ENCODE measurements around the gene PLXNA1.

The PLXNA1 gene

GRCh38 chr3:127002195-127003174 is 19.6 kb downstream of the PLXNA1 start:
- peak; percentile 97 for DNase-seq (ENCODE audit: low read depth, low spot score)

GRCh38 chr3:127003175-127003555 is 20.2 kb downstream of the PLXNA1 start:
- DNase-seq (ENCODE audit: low read depth, low spot score): no peak

GRCh38 chr3:127003601-127004280 is 20.8 kb downstream of the PLXNA1 start:
- DNase-seq (ENCODE audit: low read depth, low spot score): no peak

- no peak for DNase-seq (ENCODE audit: low read depth, low spot score)
These were observed 21.9 kb downstream of the PLXNA1 start for GRCh38 chr3:127004641-127005397.

- no peak for DNase-seq (ENCODE audit: low read depth, low spot score)
These were observed 23.1 kb downstream of the PLXNA1 start for GRCh38 chr3:127005864-127006500.

GRCh38 chr3:127006781-127007436 is 24.0 kb downstream of the PLXNA1 start:
- no peak for DNase-seq (ENCODE audit: low read depth, low spot score)

- DNase-seq (ENCODE audit: low read depth, low spot score): peak; percentile 37
These were observed 25.3 kb downstream of the PLXNA1 start for GRCh38 chr3:127008236-127008635.

GRCh38 chr3:127009531-127009930 is 26.6 kb downstream of the PLXNA1 start:
- DNase-seq (ENCODE audit: low read depth, low spot score): no peak

GRCh38 chr3:127011270-127011992 is 28.5 kb downstream of the PLXNA1 start:
- peak; percentile 37 for DNase-seq (ENCODE audit: low read depth, low spot score)

- DNase-seq (ENCODE audit: low read depth, low spot score): peak; percentile 29
These were observed 29.2 kb downstream of the PLXNA1 start for GRCh38 chr3:127012091-127012490.

GRCh38 chr3:127013181-127013580 is 30.3 kb downstream of the PLXNA1 start:
- no peak for DNase-seq (ENCODE audit: low read depth, low spot score)

GRCh38 chr3:127013758-127014535 is 31.0 kb downstream of the PLXNA1 start:
- no peak for DNase-seq (ENCODE audit: low read depth, low spot score)

- no peak for DNase-seq (ENCODE audit: low read depth, low spot score)
These were observed 31.8 kb downstream of the PLXNA1 start for GRCh38 chr3:127014536-127015281.

- peak; percentile 21 for DNase-seq (ENCODE audit: low read depth, low spot score)
These were observed 32.5 kb downstream of the PLXNA1 start for GRCh38 chr3:127015282-127016042.

GRCh38 chr3:127016043-127016343 is 33.1 kb downstream of the PLXNA1 start:
- no peak for DNase-seq (ENCODE audit: low read depth, low spot score)

- no peak for DNase-seq (ENCODE audit: low read depth, low spot score)
These were observed 33.5 kb downstream of the PLXNA1 start for GRCh38 chr3:127016461-127016860.

- no peak for DNase-seq (ENCODE audit: low read depth, low spot score)
These were observed 34.3 kb downstream of the PLXNA1 start for GRCh38 chr3:127017229-127017628.

- DNase-seq (ENCODE audit: low read depth, low spot score): no peak
These were observed 34.9 kb downstream of the PLXNA1 start for GRCh38 chr3:127017781-127018180.
